ENCODE measurements around the gene ADCY5.

The ADCY5 gene

DNA sequence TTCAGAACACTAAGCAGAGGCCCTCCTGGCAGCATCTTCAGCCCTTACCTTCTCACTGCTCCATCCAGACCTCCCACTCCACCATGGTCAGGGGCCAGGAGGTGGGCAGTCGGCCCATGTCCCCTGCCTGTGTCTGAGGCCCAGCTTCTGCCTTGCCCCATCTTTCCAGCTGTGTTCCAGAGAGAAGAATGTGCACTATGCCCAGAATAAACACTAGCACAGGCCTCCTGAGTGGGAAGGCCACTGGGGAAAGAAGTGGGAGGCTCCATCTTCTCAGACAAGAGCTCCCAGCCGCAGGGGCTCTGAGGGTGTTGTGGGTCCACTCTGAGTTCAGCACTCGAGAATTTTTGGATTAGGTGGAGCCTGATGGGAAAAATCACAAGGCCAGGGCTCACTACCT is 44.5 kb downstream of the ADCY5 start:
- DNase-seq: no peak

DNA sequence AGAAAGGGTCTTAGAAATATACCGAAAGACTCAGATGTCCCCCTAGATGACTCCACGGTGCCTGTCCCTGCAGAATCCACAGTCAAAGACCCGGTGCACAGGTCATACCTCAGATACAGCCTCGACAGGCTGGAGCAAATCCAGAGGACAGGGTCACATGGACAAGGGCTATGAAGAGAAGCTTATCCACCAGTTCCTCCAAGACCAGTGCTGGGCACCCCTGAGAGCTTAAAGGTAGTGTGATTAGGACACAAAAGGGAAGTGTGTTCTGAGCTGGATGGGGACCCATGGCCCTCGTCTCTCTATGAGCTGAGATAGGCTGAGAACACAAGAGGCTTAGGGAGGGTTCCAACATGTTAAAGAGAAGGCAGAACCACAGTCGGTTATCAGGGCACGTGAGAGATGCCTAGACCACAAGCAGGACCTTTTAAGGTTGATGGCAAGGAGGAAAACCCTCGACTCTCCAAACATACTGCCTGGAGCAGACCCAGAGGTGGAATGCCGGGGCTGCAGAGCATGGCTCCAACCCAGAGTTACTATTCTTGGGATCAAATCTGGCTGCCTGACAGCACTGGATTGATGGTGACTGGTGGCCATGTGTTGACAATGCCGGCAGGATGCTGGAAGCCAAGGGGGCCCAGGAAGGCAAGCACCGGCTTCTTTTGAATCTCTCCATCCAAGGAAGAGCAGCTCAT is 46.9 kb downstream of the ADCY5 start:
- DNase-seq: no peak

GRCh38 chr3:123400169-123400568 is 48.7 kb downstream of the ADCY5 start:
- DNase-seq: no peak

- DNase-seq: no peak
These were observed 49.2 kb downstream of the ADCY5 start for GRCh38 chr3:123399653-123400052.

GRCh38 chr3:123397921-123398785 is 50.7 kb downstream of the ADCY5 start:
- no peak for DNase-seq

DNA sequence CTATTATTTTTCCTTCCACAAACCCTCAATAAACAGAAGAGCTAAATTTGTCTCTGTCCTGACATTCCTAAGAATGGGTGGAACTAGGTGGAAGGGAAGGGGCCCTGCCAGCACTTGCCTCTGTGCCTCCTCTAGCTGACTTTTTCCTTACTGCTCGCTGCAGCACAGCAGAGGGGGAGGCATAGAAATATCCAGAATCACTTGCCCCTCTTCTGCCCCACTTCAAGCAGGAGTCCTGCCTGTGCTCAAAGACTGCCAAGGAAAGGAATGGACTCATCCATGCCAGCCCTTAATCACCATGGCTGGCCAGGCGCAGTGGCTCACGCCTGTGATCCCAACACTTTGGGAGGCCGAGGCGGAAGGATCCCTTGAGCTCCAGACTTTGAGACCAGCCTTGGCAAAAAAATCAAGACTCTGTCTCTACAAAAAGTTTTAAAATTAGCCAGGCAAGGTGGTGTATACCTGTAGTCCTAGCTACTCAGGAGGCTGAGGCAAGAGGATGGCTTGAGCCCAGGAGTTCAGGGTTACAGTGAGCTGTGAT is 51.8 kb downstream of the ADCY5 start:
- DNase-seq: no peak

DNA sequence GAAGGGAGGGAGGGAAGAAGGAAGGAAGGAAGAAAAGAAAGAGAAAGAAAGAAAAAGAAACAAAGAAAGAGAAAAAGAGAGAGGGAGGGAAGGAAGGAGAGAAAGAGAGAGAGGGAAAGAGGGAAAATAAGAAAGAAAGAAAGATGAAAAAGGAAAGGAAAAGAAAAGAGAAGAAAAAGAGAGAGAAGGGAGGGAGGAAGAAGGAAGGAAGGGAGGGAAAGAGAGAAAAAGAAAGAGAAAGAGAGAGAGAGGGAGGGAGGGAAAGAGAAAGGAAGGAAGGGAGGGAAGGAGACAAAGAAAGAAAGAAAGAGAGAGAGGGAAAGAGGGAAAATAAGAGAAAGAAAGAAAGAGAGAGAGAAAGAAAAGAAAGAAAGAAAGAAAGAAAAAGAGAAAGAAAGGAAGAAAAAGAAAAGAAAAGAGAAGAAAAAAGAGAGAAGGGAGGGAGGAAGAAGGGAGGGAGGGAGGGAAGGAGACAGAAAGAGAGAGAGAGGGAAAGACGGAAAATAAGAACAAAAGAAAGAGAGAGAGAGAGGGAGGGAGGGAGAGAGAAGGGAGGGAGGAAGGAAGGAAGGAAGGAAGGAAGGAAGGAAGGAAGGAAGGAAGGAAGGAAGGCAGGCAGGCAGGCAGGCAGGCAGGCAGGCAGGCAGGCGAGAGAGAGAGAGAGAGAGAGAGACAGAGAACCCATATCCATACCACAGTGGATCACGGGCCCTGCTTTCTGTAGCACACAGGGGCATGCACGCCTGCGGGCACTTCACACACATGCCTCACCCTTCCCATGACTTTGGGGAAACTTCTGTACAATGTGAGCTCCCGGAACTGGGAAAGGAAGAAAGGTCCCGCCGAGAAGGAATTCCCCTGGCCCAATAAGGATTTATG is 52.5 kb downstream of the ADCY5 start:
- no peak for DNase-seq

DNA sequence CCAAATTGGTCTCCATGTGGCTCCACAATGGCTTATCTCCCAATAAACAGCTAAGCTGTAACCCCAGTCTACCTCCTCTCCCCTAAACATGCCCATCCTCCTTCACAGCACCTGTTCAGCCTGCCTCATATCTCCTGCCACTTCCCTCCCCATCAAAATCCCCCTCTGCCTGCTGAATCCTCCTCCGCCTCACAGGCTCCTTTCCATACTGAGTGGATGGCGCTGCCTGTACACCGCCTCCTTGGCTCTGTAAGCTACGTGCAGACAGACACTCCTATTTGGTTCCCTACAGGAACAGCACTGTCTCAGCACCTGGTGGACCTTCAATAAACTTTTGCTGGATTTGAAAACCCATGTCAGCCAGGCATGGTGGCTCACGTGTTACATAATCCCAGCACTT is 53.7 kb downstream of the ADCY5 start:
- no peak for DNase-seq

- DNase-seq: no peak
These were observed 54.4 kb downstream of the ADCY5 start for GRCh38 chr3:123394391-123395020.

DNA sequence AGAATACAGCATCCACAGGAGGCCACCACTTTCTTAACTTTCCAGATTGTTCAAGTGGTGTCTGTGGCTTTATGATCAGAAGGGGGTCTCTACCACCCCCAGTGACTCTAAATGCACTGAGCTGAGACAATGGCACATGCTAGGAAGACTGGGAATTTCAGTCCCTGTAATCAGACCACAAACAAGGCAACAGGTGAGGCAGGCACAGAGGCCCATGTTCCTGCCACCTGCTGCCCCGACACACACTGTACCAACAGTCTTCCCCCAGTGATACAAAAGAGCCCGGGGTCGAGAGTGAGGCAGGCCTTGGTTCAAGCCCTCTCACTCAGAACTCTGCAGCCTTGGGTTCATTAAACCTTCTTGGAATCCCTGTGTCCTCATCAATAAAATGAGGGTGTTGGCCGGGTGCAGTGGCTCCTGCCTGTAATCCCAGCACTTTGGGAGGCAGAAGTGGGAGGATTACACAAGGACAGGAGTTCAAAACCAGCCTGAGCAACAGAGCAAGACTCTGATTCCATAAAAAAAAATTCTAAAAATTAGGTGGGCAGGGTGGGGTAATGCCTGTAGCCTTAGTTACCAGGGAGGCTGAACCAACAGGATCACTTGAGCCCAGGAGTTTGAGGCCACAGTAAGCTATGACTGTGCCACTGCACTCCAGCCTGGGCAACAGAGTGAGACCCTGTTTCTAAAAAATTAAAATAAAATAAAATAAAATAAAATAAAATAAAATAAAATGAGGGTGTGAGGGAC is 55.8 kb downstream of the ADCY5 start:
- no peak for DNase-seq

GRCh38 chr3:123392368-123392767 is 56.5 kb downstream of the ADCY5 start:
- DNase-seq: no peak

- DNase-seq: no peak
These were observed 57.9 kb downstream of the ADCY5 start for GRCh38 chr3:123390865-123391600.

- no peak for DNase-seq
These were observed 59.3 kb downstream of the ADCY5 start for GRCh38 chr3:123389628-123389918.

DNA sequence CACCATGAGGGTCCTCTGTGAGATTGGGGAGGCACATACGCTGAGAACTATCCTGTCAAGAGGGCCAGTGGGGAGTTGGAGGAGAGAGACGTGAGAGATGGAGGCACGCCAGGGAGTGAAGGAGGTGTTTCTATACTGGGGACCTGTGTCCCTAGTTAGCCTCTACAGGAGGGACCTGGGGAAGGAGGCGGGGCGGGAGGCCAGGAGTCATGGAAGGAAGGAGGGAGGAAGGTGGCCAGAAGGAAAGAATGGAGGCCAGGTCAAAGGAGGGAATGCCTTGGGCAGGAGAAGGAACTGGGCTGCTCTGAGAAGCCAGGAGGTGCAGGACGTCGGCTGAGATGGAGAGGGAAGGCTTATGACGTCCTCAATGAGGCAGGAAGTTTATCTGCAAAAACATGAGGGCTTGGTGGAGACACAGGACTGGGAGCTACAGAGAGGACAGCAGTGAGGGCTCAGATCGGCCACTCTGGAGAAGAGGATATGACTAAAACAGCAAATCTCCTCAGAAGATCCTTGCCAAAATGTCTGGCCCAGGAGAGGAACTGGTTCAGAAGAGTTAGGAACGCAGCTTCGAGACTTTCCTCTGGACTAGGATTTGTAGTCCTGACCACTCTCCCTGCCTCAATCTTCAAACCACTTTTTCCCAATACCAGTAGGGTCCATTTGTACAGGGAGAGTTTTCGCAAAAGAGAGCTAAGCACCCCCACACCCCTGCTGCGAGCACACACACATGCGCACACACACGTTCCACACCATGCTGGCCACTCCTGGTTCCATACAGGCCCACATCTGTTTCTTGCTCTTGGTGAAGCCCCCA is 59.9 kb downstream of the ADCY5 start:
- DNase-seq: no peak

GRCh38 chr3:123388042-123388441 is 60.8 kb downstream of the ADCY5 start:
- DNase-seq: no peak

- no peak for DNase-seq
These were observed 61.4 kb downstream of the ADCY5 start for GRCh38 chr3:123387532-123387931.

- DNase-seq: no peak
These were observed 62.3 kb downstream of the ADCY5 start for GRCh38 chr3:123386477-123387040.

- no peak for DNase-seq
These were observed 62.9 kb downstream of the ADCY5 start for GRCh38 chr3:123385981-123386380.

DNA sequence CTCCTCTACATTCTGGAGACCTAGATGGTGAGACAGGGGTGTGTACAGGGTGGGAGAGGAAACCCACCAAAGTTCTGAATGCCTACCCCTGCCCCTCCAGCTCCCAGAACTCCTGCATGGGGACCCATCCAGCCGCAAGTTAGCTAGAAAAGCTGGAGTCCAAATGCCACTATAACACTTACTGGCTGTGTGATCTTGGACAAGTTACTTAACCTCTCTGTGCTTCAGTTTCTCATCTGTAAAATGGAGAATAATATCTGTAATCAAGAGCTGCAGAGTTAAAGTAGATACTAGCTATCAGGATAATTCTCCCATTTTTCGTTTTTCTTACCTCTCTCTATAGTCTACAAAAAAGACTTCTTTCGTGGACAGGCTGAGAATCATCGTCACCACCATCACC is 63.4 kb downstream of the ADCY5 start:
- no peak for DNase-seq

DNA sequence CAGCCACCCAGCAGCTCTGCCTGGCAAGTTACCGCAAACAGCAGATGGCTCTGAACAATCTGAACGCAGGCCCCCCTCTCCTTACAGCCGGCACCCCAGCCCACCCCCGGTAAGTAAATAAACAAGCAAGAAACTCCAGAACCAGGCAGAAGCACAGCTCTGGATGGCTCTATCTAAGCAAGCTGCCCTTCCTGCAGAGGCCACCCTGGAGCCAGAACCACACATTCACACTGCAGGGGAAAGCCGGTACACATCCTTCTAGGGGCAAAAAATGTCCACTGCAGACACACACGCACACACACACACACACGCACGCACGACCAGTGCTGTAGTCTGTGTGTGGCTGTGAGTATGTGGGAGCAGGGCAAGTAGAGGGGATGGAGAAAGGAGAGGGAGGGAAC is 63.9 kb downstream of the ADCY5 start:
- DNase-seq: no peak

All from activated naive CD4-positive, alpha-beta T cell (primary cell).